CD1c-positive myeloid dendritic cell (primary cell): ENCODE data around the gene TPRN.

ENCODE experiments used
- DNase-seq: peaks from one replicate; pipeline ENCODE4 v3.0.0-alpha.2; 2016; ENCODE audit errors: extremely low spot score

Gene TPRN

GRCh38 chr9:137143459-137143858 is 57.1 kb downstream of the TPRN start:
- no peak for DNase-seq

DNA sequence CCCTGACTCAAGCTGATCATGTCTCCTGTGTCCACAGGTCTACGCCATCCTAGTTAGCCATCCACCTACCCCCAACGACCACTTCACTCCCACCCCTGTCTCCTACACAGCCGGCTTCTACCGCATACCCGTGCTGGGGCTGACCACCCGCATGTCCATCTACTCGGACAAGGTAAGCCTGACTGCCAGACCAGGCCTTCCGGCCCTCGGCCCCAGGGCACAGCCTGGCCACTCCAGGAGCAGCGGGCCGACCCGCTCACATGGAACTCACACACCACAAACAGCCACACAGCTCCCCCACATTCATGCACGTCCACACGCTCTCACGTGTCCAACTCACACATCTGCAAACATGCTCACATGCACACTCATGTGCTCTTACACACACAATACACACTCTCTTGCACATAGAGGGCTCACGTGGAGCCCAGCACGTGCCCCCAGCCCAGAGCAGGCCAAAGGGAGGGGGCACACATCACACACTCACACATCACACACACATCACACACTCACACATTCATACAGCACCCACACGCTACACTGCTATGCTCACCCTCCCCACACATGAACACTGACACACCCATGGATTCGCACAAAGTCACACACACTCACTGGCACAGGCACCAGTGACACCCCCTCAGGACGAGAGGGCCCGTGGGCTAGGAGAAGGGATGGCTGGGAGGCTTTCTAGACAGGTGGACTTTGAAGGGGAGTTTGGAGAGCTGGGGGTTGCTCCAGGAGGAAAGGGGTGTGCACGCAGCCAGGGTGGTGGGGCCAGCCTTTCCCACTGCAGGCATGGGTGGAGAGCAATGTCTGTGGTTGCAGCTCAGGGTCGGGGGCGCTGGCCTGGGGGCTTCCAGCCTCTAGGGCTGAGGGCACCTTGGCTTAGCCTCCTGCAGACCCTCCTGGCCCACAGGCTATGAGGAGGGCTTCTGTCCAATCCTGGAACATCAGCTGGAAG is 58.3 kb downstream of the TPRN start:
- DNase-seq, result no peak
